K562 (cell line): ENCODE results near the gene SLC30A1. TPM values are rescaled to one million over a fixed set of nuclear protein-coding genes. Genes with fewer than 3 reads are reported as not detected.

Experiments
- ATF7 ChIP-seq: fragments of 450-650 bp; IDR thresholded peaks from 2 replicates; pipeline ENCODE4 v1.7.1; 2014; ENCODE audit warnings: mild to moderate bottlenecking, moderate library complexity
- CBFB ChIP-seq: sonication (generic); formaldehyde crosslinking; IDR thresholded peaks from 2 replicates; pipeline ENCODE4 v1.4.0; 2020; ENCODE audit warnings: mild to moderate bottlenecking, missing genetic modification reagents
- CCNT2 ChIP-seq: IDR thresholded peaks from 2 replicates; pipeline ENCODE4 v1.6.1; 2011; ENCODE audit warnings: borderline replicate concordance, low read depth, mild to moderate bottlenecking, moderate library complexity, mixed read lengths, low read length; ENCODE audit not compliant: insufficient read length; ENCODE audit errors: extremely low read depth
- CREM ChIP-seq: IDR thresholded peaks from 2 replicates; pipeline ENCODE4 v1.6.1; 2014; ENCODE audit warnings: antibody characterized with exemption, low read depth
- DMBX1 ChIP-seq: fragments of 250-450 bp; sonication (Bioruptor Pico); IDR thresholded peaks from 2 replicates; pipeline ENCODE4 v1.8.0; 2022; ENCODE audit warnings: inconsistent platforms, mild to moderate bottlenecking, moderate library complexity, borderline replicate concordance
- KDM2B ChIP-seq: fragments of 250-450 bp; sonication (Bioruptor Pico); IDR thresholded peaks from 2 replicates; pipeline ENCODE4 v1.8.0; 2021; ENCODE audit warnings: mild to moderate bottlenecking, moderate library complexity
- KDM5B ChIP-seq: fragments of 200-600 bp; sonication (generic); IDR thresholded peaks from 2 replicates; pipeline ENCODE4 v1.6.1; 2012; ENCODE audit warnings: low read depth, mild to moderate bottlenecking, moderate library complexity, low read length, control low read depth, inconsistent platforms; ENCODE audit not compliant: insufficient replicate concordance
- NCOR1 ChIP-seq: fragments of 450-650 bp; IDR thresholded peaks from 2 replicates; pipeline ENCODE4 v1.6.1; 2016; ENCODE audit warnings: mild to moderate bottlenecking, moderate library complexity
- NELFE ChIP-seq: IDR thresholded peaks from 2 replicates; pipeline ENCODE4 v1.6.1; 2011; ENCODE audit warnings: mild to moderate bottlenecking; ENCODE audit not compliant: insufficient read depth, insufficient read length
- RAD21 ChIP-seq, 2 experiments: fragments of 250-450 bp in 1 of 2; fragments of 450-650 bp in 1 of 2; sonication (Bioruptor Pico) in 1 of 2; formaldehyde crosslinking in 1 of 2; IDR thresholded peaks in 1 of 2; conservative IDR thresholded peaks in 1 of 2; 2 replicates each; pipeline versions ENCODE4 v1.4.0 to v1.8.0; 2020 to 2022; ENCODE audit warnings: mild to moderate bottlenecking in 2 of 2, moderate library complexity in 1 of 2
- RBM39 ChIP-seq: fragments of 200-400 bp; formaldehyde crosslinking; optimal IDR thresholded peaks from 2 replicates; pipeline ENCODE3; 2018; ENCODE audit warnings: low read depth, low read length
- SMARCC2 ChIP-seq: fragments of 450-650 bp; IDR thresholded peaks from 2 replicates; pipeline ENCODE4 v1.6.1; 2017; ENCODE audit warnings: antibody characterized with exemption, moderate library complexity, mild to moderate bottlenecking, low read depth
- TRIM24 ChIP-seq, 2 experiments: fragments of 450-650 bp; IDR thresholded peaks; 2 replicates each; pipeline ENCODE4 v1.6.1; 2016
- ZC3H11A ChIP-seq: IDR thresholded peaks from 2 replicates; pipeline ENCODE4 v1.6.1; 2012; ENCODE audit warnings: low read depth, low read length, improper control_type of control experiment
- ZSCAN32 ChIP-seq: fragments of 450-650 bp; formaldehyde crosslinking; IDR thresholded peaks from 2 replicates; pipeline ENCODE4 v1.4.0; 2020; ENCODE audit warnings: mild to moderate bottlenecking, moderate library complexity
- polyA plus RNA-seq, 8 experiments: library from polyadenylated mRNA; depleted of rRNA in 4 of 8; stranded (reverse) in 5 of 8; unstranded in 3 of 8; fragments of >200 nt; fragmentation: Nextera tagmentation in 2 of 8; fragmentation: Illumina TruSeq in 1 of 8; extraction: Ambion mirVana in 2 of 8; extraction: Trizol in 1 of 8; gene quantifications; 2 replicates each; pipeline versions ENCODE4 v1.2.1 to v1.2.3, GENCODE V29; 2011 to 2014; ENCODE audit warnings: inconsistent platforms in 1 of 8, missing spikeins in 1 of 8
- total RNA-seq, 7 experiments: library from RNA; depleted of rRNA in 6 of 7; stranded (reverse); fragments of >200 nt in 6 of 7; fragmentation: Illumina TruSeq in 2 of 7; extraction: Trizol in 2 of 7; gene quantifications; 2 replicates each; pipeline versions ENCODE4 v1.2.1 to v1.2.3, GENCODE V29; 2011 to 2021; ENCODE audit warnings: low replicate concordance in 1 of 7
- TF ChIP-seq, protein P1 (sequence below), 2 experiments: IDR thresholded peaks; 2 replicates each; pipeline ENCODE4 v1.6.1; 2012; ENCODE audit warnings: improper control_type of control experiment in 2 of 2, low read depth in 2 of 2, low read length in 2 of 2, borderline replicate concordance in 1 of 2
- TF ChIP-seq, protein P2 (sequence below): sonication (generic); formaldehyde crosslinking; IDR thresholded peaks from 2 replicates; pipeline ENCODE4 v1.8.0; 2022; ENCODE audit warnings: mild to moderate bottlenecking, missing genetic modification reagents
- TF ChIP-seq, protein P3 (sequence below): fragments of 250-450 bp; sonication (Bioruptor Pico); IDR thresholded peaks from 2 replicates; pipeline ENCODE4 v1.5.0; 2021
- TF ChIP-seq, protein P4 (sequence below): fragments of 450-650 bp; formaldehyde crosslinking; IDR thresholded peaks from 2 replicates; pipeline ENCODE4 v1.4.0; 2020; ENCODE audit warnings: mild to moderate bottlenecking, mixed read lengths

SLC30A1 gene
- total and polyA plus RNA-seq, 9 of the 15 experiments (the other 6 are each of a cell fraction or from before 2014, with no cell fraction given) = 4.1 to 14.4 (median 6.6) TPM

DNA sequence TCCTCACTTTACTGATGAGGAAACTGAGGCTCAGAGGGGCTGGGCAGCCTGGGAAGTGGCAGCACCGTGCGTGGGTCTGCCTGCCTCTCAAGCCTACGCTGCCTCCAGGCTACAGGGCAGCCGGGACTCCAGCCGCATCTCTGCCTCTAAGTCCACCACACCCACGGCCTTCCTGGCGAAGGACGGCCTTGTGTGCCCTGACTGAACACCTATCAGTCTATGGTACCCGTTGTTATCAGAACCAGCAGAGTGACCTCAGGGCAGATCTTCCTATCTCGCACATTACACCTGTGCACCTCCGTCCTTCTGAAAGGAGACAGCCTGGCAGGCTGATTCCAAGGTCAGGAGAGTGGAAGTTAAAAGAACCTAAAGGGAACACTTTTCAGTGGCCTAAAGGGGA lies 35.7 kb upstream of the SLC30A1 start (continued):
- no peak for TF ChIP-seq RBM39
- TF ChIP-seq, protein P1, sequence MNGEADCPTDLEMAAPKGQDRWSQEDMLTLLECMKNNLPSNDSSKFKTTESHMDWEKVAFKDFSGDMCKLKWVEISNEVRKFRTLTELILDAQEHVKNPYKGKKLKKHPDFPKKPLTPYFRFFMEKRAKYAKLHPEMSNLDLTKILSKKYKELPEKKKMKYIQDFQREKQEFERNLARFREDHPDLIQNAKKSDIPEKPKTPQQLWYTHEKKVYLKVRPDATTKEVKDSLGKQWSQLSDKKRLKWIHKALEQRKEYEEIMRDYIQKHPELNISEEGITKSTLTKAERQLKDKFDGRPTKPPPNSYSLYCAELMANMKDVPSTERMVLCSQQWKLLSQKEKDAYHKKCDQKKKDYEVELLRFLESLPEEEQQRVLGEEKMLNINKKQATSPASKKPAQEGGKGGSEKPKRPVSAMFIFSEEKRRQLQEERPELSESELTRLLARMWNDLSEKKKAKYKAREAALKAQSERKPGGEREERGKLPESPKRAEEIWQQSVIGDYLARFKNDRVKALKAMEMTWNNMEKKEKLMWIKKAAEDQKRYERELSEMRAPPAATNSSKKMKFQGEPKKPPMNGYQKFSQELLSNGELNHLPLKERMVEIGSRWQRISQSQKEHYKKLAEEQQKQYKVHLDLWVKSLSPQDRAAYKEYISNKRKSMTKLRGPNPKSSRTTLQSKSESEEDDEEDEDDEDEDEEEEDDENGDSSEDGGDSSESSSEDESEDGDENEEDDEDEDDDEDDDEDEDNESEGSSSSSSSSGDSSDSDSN (IDR thresholded peaks at IDR 0.05; ENCODE audit: borderline replicate concordance in 1 of 2, low read depth in 2 of 2, low read length in 2 of 2) = no peak
- TF ChIP-seq, protein P2, sequence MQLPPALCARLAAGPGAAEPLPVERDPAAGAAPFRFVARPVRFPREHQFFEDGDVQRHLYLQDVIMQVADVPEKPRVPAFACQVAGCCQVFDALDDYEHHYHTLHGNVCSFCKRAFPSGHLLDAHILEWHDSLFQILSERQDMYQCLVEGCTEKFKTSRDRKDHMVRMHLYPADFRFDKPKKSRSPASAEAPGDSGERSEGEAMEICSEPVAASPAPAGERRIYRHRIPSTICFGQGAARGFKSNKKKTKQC (CRISPR knock-in tag) = no peak
- no peak for TF ChIP-seq KDM5B
- TF ChIP-seq NCOR1 = peak; percentile 78
- no peak for TF ChIP-seq CREM
- TF ChIP-seq ZSCAN32 (CRISPR knock-in tag) = no peak
- no peak for TF ChIP-seq ZC3H11A
- no peak for TF ChIP-seq RAD21 (CRISPR knock-in tag; conservative IDR thresholded peaks at IDR 0.05 in 1 of 2, IDR thresholded peaks at IDR 0.05 in 1 of 2)
- TF ChIP-seq CCNT2 = no peak
- no peak for TF ChIP-seq SMARCC2
- no peak for TF ChIP-seq NELFE
- TF ChIP-seq, protein P3, sequence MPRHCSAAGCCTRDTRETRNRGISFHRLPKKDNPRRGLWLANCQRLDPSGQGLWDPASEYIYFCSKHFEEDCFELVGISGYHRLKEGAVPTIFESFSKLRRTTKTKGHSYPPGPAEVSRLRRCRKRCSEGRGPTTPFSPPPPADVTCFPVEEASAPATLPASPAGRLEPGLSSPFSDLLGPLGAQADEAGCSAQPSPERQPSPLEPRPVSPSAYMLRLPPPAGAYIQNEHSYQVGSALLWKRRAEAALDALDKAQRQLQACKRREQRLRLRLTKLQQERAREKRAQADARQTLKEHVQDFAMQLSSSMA (CRISPR knock-in tag) = no peak
- no peak for TF ChIP-seq ATF7
- 0 out of 2 replicates have a peak, but pooled peaks have one; percentile 54 for TF ChIP-seq CBFB
- TF ChIP-seq, protein P4, sequence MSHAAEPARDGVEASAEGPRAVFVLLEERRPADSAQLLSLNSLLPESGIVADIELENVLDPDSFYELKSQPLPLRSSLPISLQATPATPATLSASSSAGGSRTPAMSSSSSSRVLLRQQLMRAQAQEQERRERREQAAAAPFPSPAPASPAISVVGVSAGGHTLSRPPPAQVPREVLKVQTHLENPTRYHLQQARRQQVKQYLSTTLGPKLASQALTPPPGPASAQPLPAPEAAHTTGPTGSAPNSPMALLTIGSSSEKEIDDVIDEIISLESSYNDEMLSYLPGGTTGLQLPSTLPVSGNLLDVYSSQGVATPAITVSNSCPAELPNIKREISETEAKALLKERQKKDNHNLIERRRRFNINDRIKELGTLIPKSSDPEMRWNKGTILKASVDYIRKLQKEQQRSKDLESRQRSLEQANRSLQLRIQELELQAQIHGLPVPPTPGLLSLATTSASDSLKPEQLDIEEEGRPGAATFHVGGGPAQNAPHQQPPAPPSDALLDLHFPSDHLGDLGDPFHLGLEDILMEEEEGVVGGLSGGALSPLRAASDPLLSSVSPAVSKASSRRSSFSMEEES (CRISPR knock-in tag) = no peak
- no peak for TF ChIP-seq KDM2B
- 0 out of 4 replicates have a peak, but pooled peaks of 1 of the 2 experiments have one; percentile 23 for TF ChIP-seq TRIM24 (IDR thresholded peaks at IDR 0.05)
- peak; percentile 57 for TF ChIP-seq DMBX1 (CRISPR knock-in tag)
